Measurements from ENCODE around the gene SMG6.

GRCh38 chr17:2090210-2090641 lies 213.4 kb downstream of the SMG6 start:
- TF ChIP-seq PATZ1 (CRISPR knock-in tag; IDR thresholded peaks at IDR 0.05; ENCODE audit: borderline replicate concordance) = no peak
- no peak for TF ChIP-seq ESRRG (CRISPR knock-in tag; IDR thresholded peaks at IDR 0.05)
- no peak for TF ChIP-seq TSHZ2 (CRISPR knock-in tag; IDR thresholded peaks at IDR 0.05)
- no peak for TF ChIP-seq ZNF565 (CRISPR knock-in tag; conservative IDR thresholded peaks at IDR 0.05; ENCODE audit: low read depth)
- TF ChIP-seq ZFP30 (CRISPR knock-in tag; IDR thresholded peaks at IDR 0.05) = no peak
- TF ChIP-seq PPARA (CRISPR knock-in tag; IDR thresholded peaks at IDR 0.05; ENCODE audit: borderline replicate concordance) = no peak
- no peak for TF ChIP-seq CREB5 (CRISPR knock-in tag; IDR thresholded peaks at IDR 0.05; ENCODE audit: low read depth)
